Measurements from ENCODE around the gene SPTY2D1. TPM values are rescaled to one million over a fixed set of nuclear protein-coding genes. Genes with fewer than 3 reads are reported as not detected.
A peak's percentile ranks its signal among the peaks of the same experiment; 100 is the strongest.
"Not testable (repeated sequence)": the region's sequence is repeated elsewhere in the genome, so short reads cannot be mapped to it uniquely, and the experiment has no call there.

SPTY2D1 gene
- total RNA-seq, 1 donor from 2014 or later: 26.6 TPM

DNA sequence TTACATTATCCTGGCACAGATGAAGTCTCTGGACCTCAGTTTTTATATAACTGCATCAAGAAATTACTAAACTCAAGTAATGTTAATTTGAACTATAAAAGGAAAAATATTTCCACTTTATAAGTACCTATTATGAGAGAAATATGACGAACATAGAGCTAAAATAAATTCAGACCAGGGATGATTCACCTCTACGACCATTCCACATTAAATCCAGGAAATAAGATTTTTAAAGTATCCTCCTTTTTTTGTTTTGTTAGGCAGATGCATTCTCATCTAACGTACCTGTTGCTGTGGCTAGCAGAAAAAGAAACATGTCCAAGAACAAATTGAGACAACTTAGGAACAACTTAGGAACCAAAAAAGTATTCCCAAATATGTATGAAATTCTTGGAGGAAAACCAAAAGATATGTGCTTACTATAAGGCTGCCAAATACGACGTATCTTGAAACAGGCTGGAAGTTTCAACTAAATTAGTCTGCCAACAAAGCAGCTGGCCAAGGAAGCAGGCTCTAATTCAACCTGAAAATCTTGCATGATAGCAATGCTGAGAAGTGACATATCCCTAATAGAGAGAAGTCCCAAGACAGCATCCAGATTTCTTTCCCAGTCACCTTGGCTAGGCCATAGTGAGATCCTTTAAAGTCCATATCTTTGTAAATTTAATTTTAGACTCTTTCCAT, 15.7 kb downstream of the SPTY2D1 start:
- DNase-seq: peak; percentile 39

DNA sequence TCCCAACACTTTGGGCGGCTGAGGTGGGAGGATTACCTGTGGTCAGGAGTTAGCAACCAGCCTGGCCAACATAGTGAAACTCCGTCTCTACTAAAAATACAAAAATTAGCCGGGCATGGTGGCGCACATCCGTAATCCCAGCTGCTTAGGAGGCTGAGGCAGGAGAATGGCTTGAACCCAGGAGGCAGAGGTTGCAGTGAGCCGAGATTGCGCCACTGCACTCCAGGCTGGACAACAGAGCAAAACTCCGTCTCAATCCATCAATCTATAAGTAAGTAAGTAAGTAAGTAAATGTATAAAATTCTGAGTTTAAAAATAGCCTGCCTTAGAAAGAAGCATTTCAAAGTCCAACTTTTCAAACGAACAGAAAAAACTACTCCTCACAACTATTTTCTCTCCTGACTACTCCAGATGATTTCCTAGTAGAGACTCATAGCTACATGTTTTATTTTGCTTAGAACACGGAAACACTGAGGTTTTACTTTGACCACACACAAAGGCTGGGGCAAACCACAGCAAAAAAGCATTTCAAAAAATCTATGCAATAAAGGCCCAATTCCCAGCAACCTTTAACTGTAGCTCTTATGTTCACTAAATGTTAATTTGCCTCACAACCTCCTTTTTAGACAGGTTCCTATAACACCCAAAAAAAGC, 16.3 kb downstream of the SPTY2D1 start:
- no peak for DNase-seq

DNA sequence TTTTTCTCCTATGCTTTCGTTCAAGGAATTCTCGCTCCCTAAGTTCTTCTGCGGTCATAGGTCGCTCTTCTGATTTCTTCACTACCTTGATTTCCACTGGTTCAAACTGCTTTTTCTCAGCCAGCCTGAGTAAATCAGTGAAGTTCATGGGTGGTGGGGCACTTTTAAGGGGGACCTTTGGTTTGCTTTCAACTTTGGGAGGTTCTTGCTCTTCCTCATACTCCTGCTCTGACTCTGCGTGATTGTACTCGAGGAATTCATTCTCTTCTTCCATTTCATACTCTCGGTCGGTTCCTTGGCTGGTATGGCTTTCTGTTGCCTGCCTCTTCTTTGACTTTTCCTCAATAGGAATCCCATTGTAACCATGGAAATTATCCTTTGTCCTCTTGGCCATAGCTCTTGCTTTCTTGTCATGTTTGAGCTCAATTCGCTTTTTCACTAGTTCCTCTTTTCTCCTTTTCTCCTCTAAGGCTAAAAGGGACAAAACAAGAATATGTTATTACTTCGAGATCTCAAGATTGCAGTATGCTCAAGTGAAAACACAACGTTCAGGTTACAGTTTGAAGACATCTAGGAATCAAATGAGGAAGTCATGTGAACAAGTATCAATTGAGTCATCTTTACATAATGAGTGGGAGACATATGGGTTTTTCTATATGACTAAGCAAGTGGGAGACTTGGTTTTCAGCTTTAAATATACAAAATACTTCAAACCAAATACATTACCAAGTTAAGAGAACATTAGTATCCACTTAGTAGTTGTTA, 18.3 kb downstream of the SPTY2D1 start:
- no peak for DNase-seq

DNA sequence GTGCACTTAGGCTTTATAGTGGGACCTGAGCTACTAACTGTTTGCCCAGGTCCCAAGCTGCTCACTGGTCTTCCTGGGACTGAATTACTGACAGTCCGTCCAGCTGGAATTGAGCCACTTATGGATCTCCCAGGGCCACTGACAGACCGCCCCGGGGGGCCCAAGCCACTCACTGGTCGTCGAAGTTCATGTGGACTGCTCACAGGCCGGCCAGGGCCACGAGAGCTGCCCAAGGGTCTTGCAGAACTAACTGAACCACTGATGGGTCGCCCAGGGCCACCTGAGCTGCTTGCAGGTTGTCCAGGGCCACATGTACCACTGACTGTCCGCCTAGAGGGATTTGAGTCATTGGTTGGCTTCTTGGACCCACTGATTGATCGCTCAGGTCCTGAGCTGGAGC, 19.5 kb downstream of the SPTY2D1 start:
- no peak for DNase-seq

DNA sequence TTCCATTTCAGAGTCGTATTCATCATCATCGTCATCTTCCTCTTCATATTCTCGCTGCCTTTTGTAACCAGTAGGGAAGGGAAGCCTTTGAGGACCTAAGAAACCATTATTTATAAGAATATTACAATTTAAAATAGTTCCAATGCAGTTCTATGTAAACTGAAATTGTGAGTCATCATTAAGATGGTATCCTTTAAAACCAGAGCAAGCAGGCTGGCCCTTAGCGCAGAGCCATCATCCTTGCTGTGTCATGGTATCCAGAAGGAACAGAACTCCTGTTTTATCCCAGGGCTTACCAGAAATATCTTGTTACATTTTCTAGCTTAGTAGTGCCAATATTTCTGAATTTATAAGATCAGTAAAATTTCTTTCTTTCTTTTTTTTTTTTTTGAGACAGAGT, 21.7 kb downstream of the SPTY2D1 start:
- no peak for DNase-seq

DNA sequence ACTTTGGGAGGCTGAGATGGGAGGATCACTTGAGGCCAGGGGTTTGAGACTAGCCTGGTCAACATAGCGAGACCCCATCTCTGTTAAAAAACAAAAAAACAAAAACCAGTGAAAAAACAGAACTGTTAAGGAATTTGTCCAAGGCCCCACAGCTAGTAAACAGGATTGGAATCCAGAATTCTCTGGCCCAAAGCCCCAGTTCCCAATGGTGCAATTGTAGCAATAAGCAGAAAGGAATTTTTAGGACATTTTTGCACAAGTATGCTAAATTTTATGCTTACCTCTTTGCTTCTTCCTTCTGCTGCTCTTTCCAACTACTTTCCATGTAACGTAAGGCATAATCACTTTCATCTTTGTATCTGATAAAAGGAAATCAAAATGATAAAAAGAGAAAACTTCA, 22.9 kb downstream of the SPTY2D1 start:
- DNase-seq: no peak

- peak; percentile 17 for DNase-seq
Measured at GRCh38 chr11:18608376-18608775, 25.8 kb downstream of the SPTY2D1 start.

- DNase-seq: no peak
Measured at GRCh38 chr11:18600915-18601569, 33.1 kb downstream of the SPTY2D1 start.

- DNase-seq: no peak
Measured at GRCh38 chr11:18599739-18600230, 34.4 kb downstream of the SPTY2D1 start, which contains the start of gene MISFA. Gene MISFA, plus strand, starts transcription at chr11:18599789. Its CDS starts 140 bp downstream, at chr11:18599929.

DNA sequence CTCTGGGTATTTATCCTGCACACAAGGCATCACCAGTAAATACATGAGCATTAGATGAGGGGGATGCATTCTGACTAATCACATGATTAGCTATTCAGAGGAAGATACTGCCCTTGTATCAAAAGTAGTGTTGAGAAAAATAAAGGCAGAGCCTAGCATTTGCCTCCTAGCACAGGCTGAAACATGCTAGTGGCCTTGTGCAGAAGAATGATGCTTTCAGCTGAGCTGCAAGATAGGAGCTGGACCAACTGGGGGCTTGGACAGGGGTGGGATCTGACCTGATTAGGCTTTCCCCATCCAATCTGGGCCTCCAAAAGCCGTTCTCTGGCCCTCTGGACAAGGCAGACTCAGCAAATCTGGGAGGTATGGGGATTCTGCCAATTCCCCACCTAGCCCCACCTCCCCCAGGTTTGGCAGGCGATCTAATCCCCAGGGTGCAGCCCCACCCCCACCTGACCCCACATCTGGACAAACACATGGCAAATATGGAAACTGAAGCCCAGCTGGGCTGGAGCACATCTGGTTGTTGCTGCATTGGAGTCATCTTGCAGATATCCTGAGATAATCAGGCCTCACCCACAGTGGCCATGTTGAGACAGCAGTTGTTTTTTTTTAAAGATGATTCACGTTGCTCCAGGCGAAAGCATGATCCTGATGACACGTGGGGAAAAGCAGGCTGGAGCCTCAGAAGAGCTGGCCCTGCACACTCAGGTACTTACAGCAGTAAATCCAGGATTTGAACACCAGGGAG, 39.0 kb downstream of the SPTY2D1 start:
- DNase-seq: peak; percentile 3

- not testable (repeated sequence) for DNase-seq
Measured at GRCh38 chr11:18594088-18594487, 40.1 kb downstream of the SPTY2D1 start.

DNA sequence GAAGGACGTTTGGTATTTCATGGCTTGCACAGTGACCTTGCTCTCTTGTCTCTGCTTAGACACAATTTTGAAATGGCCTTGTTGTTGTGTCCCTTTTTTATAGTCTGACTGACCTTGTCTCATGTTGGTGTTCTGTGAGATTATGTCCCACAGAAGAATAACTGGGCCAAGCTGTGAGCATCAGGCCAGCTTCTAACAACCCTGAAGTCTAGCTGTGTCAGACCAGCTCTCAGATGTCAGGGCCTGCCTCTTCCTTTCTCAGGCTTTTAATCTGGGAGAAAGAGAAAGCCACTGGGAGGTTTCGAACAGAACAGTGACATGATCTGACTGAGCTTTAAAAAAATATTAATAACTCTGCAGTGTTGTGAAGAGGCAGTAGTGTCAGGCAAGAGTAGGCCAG, 43.6 kb downstream of the SPTY2D1 start:
- no peak for DNase-seq

DNA sequence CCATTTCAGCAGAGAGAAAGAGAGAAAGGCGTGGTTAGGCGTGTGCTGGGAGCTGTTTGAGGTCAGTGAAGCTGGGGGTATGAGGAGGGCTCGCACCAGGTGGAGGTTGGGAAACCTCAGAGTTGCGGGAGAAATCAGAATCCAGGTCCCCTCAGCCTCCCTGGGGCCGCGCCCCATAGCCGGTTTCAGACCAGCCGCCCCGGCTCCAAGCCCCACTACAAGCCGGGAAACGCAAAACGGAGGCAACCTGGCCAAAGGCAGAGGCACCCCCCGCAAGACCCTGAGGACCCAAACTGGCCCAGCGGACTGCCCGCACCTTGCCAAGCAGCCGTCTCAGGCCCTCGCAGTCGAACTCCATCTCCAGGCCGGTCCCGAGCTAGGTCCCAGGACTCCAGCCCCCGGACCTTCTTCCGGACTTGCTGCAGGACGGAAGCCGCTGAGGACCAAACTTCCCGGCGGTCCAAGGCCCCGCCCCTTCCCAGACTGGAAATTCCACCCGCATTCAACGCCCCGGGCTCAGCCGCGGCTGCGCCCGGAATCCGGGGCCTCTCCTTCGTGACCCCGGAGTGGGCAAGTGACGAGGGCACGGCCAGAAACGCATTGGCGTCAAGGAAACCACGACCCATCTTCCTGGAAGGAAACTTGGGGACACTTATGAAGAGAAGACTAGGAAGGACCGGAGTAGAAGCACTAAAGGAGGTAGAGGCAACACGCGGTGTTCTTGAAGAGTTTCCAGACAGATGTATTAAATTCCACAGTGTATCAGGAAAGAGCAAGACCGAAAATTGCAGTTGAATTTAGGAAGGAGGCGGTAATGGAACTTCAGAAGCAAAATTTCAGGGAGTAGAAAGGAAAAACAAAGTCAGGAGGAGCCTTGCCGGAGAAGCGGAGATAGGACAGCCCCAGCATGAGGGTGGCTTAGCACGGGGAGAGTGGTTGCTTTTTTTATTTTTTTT, 45.6 kb downstream of the SPTY2D1 start, which contains the start of gene UEVLD:
UEVLD (minus strand) TSS at position 438 of the 956 bp plus-strand sequence; CDS start at position 358, 80 bp downstream.
- peak; percentile 96 for DNase-seq

GRCh38 chr11:18581825-18582224, 52.3 kb downstream of the SPTY2D1 start:
- no peak for DNase-seq

- no peak for DNase-seq
Measured at GRCh38 chr11:18580113-18580766, 53.9 kb downstream of the SPTY2D1 start.

- DNase-seq: no peak
Measured at GRCh38 chr11:18578975-18579598, 55.1 kb downstream of the SPTY2D1 start.

- DNase-seq: no peak
Measured at GRCh38 chr11:18575361-18575760, 58.8 kb downstream of the SPTY2D1 start.

- DNase-seq: no peak
Measured at GRCh38 chr11:18567081-18567480, 67.1 kb downstream of the SPTY2D1 start.

- DNase-seq: no peak
Measured at GRCh38 chr11:18566406-18566805, 67.7 kb downstream of the SPTY2D1 start.

All from tongue (tissue), 2 donors.